ENCODE measurements around the gene ERBB3. TPM values are rescaled to one million over a fixed set of nuclear protein-coding genes. Genes with fewer than 3 reads are reported as not detected.
A peak's percentile ranks its signal among the peaks of the same experiment; 100 is the strongest.

Gene ERBB3
- total and polyA plus RNA-seq, 2 of the 4 experiments (the other 2 are of a cell fraction), result 1.4 to 2.2 TPM

DNA sequence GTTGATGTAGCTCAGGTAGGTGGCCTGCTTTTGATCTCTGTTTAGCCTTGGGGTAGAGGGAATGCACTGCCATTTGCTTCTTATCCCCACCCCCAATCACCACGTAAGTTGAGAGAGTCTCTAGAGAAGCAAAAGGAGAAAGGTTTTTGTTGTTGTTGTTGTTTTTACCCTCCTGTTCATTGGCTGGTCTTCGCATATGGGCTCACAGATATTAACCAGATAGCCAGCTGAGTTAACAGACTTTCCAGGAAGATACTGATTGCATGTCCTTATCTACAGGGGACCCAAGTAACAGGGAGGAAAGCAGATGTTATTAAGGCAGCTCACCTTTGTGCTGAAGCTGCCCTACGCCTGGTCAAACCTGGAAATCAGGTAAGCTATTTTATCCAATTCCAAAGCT, 27.3 kb downstream of the ERBB3 start:
- intact Hi-C loops (cut with micrococcal nuclease), result loop anchor here (5.0 to 10.0 kb wide), 2 partner anchors 112 to 290 kb away; partner anchors contain the start of genes ORMDL2, SARNP and SUOX
- Histone ChIP-seq H2AK9ac (replicated peaks; ENCODE audit: low read depth, low read length, poor library complexity) (no peak overlapping the region), H3K79me1 (ENCODE audit: low read depth in 1 of 2, low read length in 2 of 2) (peaks cover 18 to 30% of the 10 kb centered on the region in 2 experiments; a peak in 3 of 4 replicates), H3K27me3 (ENCODE audit: control insufficient read depth, insufficient read depth, low read length) (no peaks in the 10 kb centered on the region), H4K5ac (ENCODE audit: low read depth, low read length) (no peak overlapping the region), H3K4ac (ENCODE audit: low read depth, low read length) (no peak overlapping the region), H4K91ac (ENCODE audit: insufficient read depth, low read depth, low read length) (no peak overlapping the region), H3K18ac (ENCODE audit: low read depth, low read length) (no peak overlapping the region), H2BK20ac (ENCODE audit: low read depth, low read length) (no peak overlapping the region), H3K14ac (replicated peaks; ENCODE audit: low read depth, low read length) (no peak overlapping the region), H4K20me1 (ENCODE audit: insufficient read depth, low read length) (peaks cover 12% of the 10 kb centered on the region), H3K4me2 (ENCODE audit: low read depth, low read length) (no peak overlapping the region), H2BK120ac (ENCODE audit: low read depth, low read length) (no peak overlapping the region), H4K8ac (ENCODE audit: low read depth in 2 of 2, low read length in 2 of 2) (no peak overlapping the region), H3K4me1 (ENCODE audit: control insufficient read depth, insufficient read depth, low read length) (peaks cover 5% of the 10 kb centered on the region; the same call in 1 of the 2 replicates), H2BK5ac (ENCODE audit: low read depth, low read length, poor library complexity, severe bottlenecking) (no peak overlapping the region), H2AK5ac (ENCODE audit: low read depth, low read length) (no peak overlapping the region), H3K4me3 (ENCODE audit: insufficient read depth, low read depth, low read length) (no peak overlapping the region), H3K9me3 (ENCODE audit: control insufficient read depth, insufficient read depth, low read length) (no peaks in the 10 kb centered on the region), H3K27ac (ENCODE audit: insufficient read depth, low read length) (no peak overlapping the region), H3K36me3 (ENCODE audit: control insufficient read depth, insufficient read depth, low read length) (peaks cover 38% of the 10 kb centered on the region), H3K9ac (ENCODE audit: low read depth, low read length) (0 out of 2 replicates have a peak overlapping the region, but pooled peaks have one; percentile 21), H2BK15ac (ENCODE audit: low read depth, low read length) (no peak overlapping the region), H3K23ac (ENCODE audit: low read depth, low read length) (no peak overlapping the region), H3K9me1 (ENCODE audit: insufficient read depth, low read length) (no peaks in the 10 kb centered on the region), H3K56ac (ENCODE audit: extremely low read depth, insufficient read depth, low read length) (no peak overlapping the region), H2AFZ (replicated peaks; ENCODE audit: low read length, poor library complexity) (no peak overlapping the region)
- CTCF ChIA-PET, result interaction anchor here (0.6 kb wide), 1 partner anchor 544 kb away, joined by 3 read pairs; no protein-coding TSS in a partner anchor
- DNase-seq, result no peak
- dilution Hi-C loops (cut with HindIII; ENCODE audit: low sequenced_read_pairs, unreplicated experiment), result no loop called here
- POLR2A ChIA-PET (ENCODE audit: unreplicated experiment), result no interaction called here
- no peak for ATAC-seq (ENCODE audit: low read depth)
- WGBS, 2 experiments (ENCODE audit: extremely low coverage in 2 of 2, insufficient read length in 1 of 2), result 80% methylated on average over 1 of the region's 3 CpGs; no CpG with 5 or more reads in 1 of the 2 experiments
- no peak for TF ChIP-seq BHLHE40 (IDR thresholded peaks at IDR 0.05; ENCODE audit: low read depth, low read length)
- TF ChIP-seq MXI1 (IDR thresholded peaks at IDR 0.05; ENCODE audit: borderline replicate concordance, low read depth, low read length), result no peak
- TF ChIP-seq RFX5 (IDR thresholded peaks at IDR 0.05; ENCODE audit: low read depth, low read length), result no peak
- TF ChIP-seq, protein P1, sequence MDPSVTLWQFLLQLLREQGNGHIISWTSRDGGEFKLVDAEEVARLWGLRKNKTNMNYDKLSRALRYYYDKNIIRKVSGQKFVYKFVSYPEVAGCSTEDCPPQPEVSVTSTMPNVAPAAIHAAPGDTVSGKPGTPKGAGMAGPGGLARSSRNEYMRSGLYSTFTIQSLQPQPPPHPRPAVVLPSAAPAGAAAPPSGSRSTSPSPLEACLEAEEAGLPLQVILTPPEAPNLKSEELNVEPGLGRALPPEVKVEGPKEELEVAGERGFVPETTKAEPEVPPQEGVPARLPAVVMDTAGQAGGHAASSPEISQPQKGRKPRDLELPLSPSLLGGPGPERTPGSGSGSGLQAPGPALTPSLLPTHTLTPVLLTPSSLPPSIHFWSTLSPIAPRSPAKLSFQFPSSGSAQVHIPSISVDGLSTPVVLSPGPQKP (IDR thresholded peaks at IDR 0.05; ENCODE audit: borderline replicate concordance, low read depth, low read length), result no peak
- no peak for TF ChIP-seq CEBPB (IDR thresholded peaks at IDR 0.05; ENCODE audit: low read depth, low read length)
- in situ Hi-C loops (cut with MboI; ENCODE audit: low sequenced_read_pairs), result no loop called here
- BruUV-seq (replicated peaks), result no TSS peak

All from IMR-90 (cell line).